Measurements from ENCODE around the gene ERMN.

Gene ERMN

GRCh38 chr2:157362627-157363026 lies 37.0 kb upstream of the ERMN start:
- Histone ChIP-seq H3K27me3 (replicated peaks; ENCODE audit: control insufficient read depth, insufficient read depth, low read length) (no peaks in the 10 kb centered on the region), H3K36me3 (ENCODE audit: control insufficient read depth, insufficient read depth, low read length) (no peaks in the 10 kb centered on the region), H3K4me3 (replicated peaks; ENCODE audit: low read depth, low read length) (no peak overlapping the region)
- no peak for DNase-seq (ENCODE audit: extremely low read depth, insufficient read length)
- no peak for TF ChIP-seq CTCF (IDR thresholded peaks at IDR 0.05; ENCODE audit: insufficient read depth, low read length, poor library complexity, severe bottlenecking)

GRCh38 chr2:157361526-157361925 lies 35.9 kb upstream of the ERMN start:
- no peaks in the 10 kb centered on the region for H3K36me3 ChIP-seq (ENCODE audit: control insufficient read depth, insufficient read depth, low read length)
- DNase-seq (ENCODE audit: extremely low read depth, insufficient read length), result no peak
- H3K4me3 ChIP-seq (replicated peaks; ENCODE audit: low read depth, low read length), result no peak overlapping the region
- TF ChIP-seq CTCF (IDR thresholded peaks at IDR 0.05; ENCODE audit: insufficient read depth, low read length, poor library complexity, severe bottlenecking), result no peak
- H3K27me3 ChIP-seq (replicated peaks; ENCODE audit: control insufficient read depth, insufficient read depth, low read length), result no peaks in the 10 kb centered on the region

- no peak for DNase-seq (ENCODE audit: extremely low read depth, insufficient read length)
- no peaks in the 10 kb centered on the region for H3K36me3 ChIP-seq (ENCODE audit: control insufficient read depth, insufficient read depth, low read length)
- no peak overlapping the region for H3K4me3 ChIP-seq (replicated peaks; ENCODE audit: low read depth, low read length)
- no peaks in the 10 kb centered on the region for H3K27me3 ChIP-seq (replicated peaks; ENCODE audit: control insufficient read depth, insufficient read depth, low read length)
- no peak for TF ChIP-seq CTCF (IDR thresholded peaks at IDR 0.05; ENCODE audit: insufficient read depth, low read length, poor library complexity, severe bottlenecking)
Measured at GRCh38 chr2:157359628-157360027, 34.0 kb upstream of the ERMN start.

- Histone ChIP-seq H3K4me3 (replicated peaks; ENCODE audit: low read depth, low read length) (no peak overlapping the region), H3K36me3 (ENCODE audit: control insufficient read depth, insufficient read depth, low read length) (no peaks in the 10 kb centered on the region), H3K27me3 (replicated peaks; ENCODE audit: control insufficient read depth, insufficient read depth, low read length) (no peaks in the 10 kb centered on the region)
- TF ChIP-seq CTCF (IDR thresholded peaks at IDR 0.05; ENCODE audit: insufficient read depth, low read length, poor library complexity, severe bottlenecking), result no peak
- no peak for DNase-seq (ENCODE audit: extremely low read depth, insufficient read length)
Measured at GRCh38 chr2:157355618-157356017, 30.0 kb upstream of the ERMN start.

- Histone ChIP-seq H3K27me3 (replicated peaks; ENCODE audit: control insufficient read depth, insufficient read depth, low read length) (no peaks in the 10 kb centered on the region), H3K4me3 (replicated peaks; ENCODE audit: low read depth, low read length) (no peak overlapping the region), H3K36me3 (ENCODE audit: control insufficient read depth, insufficient read depth, low read length) (no peaks in the 10 kb centered on the region)
- DNase-seq (ENCODE audit: extremely low read depth, insufficient read length), result no peak
- no peak for TF ChIP-seq CTCF (IDR thresholded peaks at IDR 0.05; ENCODE audit: insufficient read depth, low read length, poor library complexity, severe bottlenecking)
Measured at GRCh38 chr2:157349949-157350515, 24.4 kb upstream of the ERMN start.

All from GM06990 (cell line).